Testis (tissue), 2 donors: ENCODE results near the gene SWT1.
"Not testable (repeated sequence)": the region's sequence is repeated elsewhere in the genome, so short reads cannot be mapped to it uniquely, and the experiment has no call there.

Experiments
- POLR2A ChIP-seq: fragments of 450-650 bp; IDR thresholded peaks from one replicate; pipeline ENCODE4 v1.6.1; 2017; ENCODE audit warnings: antibody characterized with exemption, mild to moderate bottlenecking, moderate library complexity
- TF ChIP-seq, protein P1 (sequence below), 3 experiments: fragments of 450-650 bp in 2 of 3; fragments of 200-600 bp in 1 of 3; sonication (generic) in 1 of 3; IDR thresholded peaks; one replicate each; pipeline ENCODE4 v1.5.1; 2016 to 2019; ENCODE audit warnings: antibody characterized with exemption in 3 of 3, mild to moderate bottlenecking in 2 of 3, moderate library complexity in 1 of 3

DNA sequence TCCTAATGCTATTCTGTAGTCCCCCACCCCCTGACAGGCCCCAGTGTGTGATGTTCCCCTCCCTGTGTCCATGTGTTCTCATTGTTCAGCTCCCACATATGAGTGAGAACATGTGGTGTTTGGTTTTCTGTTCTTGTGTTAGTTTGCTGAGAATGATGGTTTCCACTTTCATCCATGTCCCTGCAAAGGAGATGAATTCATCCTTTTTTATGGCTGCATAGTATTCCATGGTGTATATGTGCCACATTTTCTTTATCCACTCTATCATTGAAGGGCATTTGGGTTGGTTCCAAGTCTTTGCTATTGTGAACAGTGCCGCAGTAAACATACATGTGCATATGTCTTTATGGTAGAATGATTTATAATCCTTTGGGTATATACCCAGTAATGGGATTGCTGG lies 52.4 kb downstream of the SWT1 start:
- TF ChIP-seq, protein P1, sequence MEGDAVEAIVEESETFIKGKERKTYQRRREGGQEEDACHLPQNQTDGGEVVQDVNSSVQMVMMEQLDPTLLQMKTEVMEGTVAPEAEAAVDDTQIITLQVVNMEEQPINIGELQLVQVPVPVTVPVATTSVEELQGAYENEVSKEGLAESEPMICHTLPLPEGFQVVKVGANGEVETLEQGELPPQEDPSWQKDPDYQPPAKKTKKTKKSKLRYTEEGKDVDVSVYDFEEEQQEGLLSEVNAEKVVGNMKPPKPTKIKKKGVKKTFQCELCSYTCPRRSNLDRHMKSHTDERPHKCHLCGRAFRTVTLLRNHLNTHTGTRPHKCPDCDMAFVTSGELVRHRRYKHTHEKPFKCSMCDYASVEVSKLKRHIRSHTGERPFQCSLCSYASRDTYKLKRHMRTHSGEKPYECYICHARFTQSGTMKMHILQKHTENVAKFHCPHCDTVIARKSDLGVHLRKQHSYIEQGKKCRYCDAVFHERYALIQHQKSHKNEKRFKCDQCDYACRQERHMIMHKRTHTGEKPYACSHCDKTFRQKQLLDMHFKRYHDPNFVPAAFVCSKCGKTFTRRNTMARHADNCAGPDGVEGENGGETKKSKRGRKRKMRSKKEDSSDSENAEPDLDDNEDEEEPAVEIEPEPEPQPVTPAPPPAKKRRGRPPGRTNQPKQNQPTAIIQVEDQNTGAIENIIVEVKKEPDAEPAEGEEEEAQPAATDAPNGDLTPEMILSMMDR (IDR thresholded peaks at IDR 0.05): not testable (repeated sequence)
- not testable (repeated sequence) for TF ChIP-seq POLR2A
